ELF-1 (cell line): Measurements from ENCODE around the gene IDUA.
"Not testable (repeated sequence)": the region's sequence is repeated elsewhere in the genome, so short reads cannot be mapped to it uniquely, and the experiment has no call there.

Experiments
- DNase-seq: peaks from one replicate; pipeline ENCODE4 v3.0.0-alpha.2; 2016; ENCODE audit warnings: low read depth, low spot score

IDUA gene

DNA sequence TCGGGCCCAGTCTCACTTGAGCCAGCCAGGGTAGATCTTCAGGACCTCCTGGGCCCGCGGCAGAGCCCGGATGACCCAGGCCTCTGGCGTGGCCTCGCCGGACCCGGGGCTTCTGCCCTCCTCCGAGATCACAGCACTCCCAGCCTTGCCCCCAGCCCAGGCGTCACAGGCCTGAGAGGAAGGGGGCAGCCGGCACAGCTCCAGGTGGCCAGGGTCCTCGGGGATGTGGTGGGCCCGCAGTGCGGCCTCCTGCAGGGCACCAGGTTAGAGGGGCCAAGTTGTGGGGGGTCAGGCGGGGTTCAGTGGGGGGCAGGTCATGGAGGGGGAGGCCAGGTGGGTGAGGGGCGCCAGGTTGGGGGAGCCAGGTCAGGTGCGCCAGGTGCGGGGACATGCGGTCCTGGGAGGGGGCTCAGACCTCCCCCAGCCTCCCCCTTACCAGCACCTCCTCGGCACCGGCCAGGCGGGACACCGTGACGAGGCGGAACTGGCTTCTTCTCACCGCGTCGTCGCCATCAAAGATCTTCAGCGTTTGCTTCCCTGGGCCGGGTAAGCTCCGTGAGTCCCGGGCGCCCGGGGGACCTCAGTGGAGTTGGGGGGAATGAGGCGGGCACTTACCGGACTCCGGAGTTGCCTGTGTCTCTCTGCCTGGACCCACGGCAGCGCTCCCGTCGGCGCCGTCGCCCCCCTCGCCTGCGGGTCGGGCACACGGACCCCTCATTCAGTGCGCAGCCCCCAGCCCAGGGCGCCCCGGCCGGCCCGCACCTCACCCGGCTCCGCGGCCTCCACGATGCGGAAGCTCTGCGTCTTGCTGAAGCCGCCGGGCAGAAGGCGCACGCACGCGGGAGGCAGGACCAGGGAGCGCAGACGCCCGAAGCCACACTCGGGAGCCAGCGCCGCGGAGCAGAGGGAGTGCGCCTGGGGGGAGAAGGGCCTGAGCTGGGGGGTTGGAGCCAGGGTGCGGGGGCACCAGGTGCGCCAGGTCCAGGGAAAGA, 19.4 kb upstream of the IDUA start:
- no peak for DNase-seq

GRCh38 chr4:968221-968620, 18.6 kb upstream of the IDUA start:
- no peak for DNase-seq

- DNase-seq = no peak
Measured at GRCh38 chr4:968621-969394, 18.0 kb upstream of the IDUA start.

- DNase-seq = no peak
Measured at GRCh38 chr4:970046-970745, 16.6 kb upstream of the IDUA start.

- DNase-seq = no peak
Measured at GRCh38 chr4:970854-971520, 15.9 kb upstream of the IDUA start.

DNA sequence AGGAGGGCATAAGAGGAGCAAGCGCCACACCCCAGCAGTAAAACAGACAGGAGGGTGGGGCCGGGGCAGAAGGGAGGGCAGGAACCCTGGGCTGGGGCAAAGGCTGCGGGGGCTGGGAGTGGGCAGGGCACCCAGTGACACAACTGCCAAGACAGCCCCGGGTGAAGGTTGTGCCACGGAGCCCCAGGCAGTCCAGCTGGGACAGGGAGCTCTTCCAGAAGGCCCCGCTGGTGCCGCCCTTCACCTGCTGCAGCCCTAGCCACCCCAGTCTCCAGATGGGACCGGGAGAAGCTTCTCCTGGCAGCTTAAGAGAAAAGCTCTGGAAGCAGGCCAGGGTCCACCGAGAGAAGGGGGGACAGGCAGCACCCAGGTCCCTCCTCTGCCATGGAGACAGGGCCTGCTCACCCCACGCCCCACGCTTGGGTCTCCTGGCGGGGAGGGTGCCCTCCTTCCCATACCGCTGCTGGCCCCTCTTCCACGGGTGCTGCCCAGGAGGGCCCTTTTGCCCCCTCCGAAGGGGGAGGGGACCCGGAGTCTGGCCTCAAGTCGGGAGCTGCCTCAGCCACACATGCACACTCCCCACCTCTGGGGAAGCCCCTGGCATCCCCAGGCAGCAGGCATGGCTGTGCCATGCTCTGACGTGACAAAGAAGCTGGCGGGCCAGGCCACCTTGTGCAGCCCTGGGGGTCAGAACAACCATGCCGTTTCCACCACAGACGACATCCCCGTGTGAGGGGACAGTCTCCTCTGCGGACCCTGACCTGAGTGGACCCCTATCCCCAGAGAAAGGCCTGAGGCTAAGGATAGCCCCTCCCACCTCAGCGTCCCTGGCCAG, 15.0 kb upstream of the IDUA start:
- no peak for DNase-seq

GRCh38 chr4:972651-973424, 14.0 kb upstream of the IDUA start:
- no peak for DNase-seq

DNA sequence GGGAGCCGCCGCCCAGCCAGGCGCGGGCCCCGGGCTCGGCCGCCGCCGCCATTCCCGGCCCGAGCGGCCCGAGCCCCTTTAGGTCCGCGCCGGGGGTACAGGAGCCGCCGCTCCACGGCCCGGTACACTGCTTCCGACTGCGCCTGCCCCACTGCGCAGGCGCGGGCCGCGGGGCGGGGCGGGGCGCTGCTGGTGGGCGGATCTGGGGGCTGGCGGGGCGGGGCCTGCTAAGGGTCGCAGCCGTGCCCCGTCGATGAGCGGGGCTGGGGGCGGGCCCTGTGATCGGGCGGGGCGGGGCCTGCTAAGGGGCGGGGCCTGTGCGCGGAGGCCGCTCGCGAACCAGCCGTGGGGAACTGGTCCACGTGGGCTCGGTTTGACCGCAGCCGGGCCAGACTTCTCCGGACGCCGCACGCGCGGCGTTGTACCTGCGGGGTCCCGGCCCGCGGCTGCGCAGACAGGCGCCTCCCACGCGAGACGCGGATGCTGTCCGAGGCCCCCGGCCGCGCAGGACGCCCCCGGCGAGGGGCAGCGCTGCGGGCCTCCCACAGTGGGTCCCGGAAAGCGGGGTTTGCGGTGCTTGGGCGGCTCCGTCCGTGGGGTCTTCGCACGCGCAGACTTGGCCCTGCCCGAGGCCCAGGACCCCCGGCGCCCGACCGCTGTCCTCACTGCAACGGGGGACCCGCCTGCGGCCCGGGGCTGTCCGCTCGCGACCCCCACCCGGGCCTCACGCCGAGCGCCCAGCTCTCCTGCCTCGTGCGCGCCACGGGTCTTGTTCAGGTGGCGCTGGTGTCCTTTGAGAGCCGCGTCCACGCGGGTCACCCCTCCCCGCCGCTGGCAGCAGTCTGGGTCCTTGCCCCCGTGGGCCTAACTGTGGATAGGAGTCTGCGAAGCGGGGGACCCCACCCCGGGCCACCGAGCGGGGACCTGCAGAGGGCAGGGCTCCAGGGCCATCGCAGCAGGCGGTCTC, 13.1 kb upstream of the IDUA start, which contains the start of gene DGKQ:
Gene DGKQ (minus strand): TSS at position 139 of the 967 bp plus-strand sequence. CDS start 87 bp downstream, at position 52.
- DNase-seq = no peak

- no peak for DNase-seq
Measured at GRCh38 chr4:974668-975067, 12.2 kb upstream of the IDUA start.

DNA sequence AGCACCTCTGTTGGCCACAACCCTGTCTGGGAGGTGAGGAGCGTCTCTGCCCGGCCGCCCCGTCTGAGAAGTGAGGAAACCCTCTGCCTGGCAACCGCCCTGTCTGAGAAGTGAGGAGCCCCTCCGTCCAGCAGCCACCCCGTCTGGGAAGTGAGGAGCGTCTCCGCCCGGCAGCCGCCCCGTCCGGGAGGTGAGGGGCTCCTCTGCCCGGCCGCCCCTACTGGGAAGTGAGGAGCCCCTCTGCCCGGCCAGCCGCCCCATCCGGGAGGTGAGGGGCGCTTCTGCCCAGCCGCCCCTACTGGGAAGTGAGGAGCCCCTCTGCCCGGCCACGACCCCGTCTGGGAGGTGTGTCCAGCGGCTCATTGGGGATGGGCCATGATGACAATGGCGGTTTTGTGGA, 10.8 kb upstream of the IDUA start:
- DNase-seq = not testable (repeated sequence)

DNA sequence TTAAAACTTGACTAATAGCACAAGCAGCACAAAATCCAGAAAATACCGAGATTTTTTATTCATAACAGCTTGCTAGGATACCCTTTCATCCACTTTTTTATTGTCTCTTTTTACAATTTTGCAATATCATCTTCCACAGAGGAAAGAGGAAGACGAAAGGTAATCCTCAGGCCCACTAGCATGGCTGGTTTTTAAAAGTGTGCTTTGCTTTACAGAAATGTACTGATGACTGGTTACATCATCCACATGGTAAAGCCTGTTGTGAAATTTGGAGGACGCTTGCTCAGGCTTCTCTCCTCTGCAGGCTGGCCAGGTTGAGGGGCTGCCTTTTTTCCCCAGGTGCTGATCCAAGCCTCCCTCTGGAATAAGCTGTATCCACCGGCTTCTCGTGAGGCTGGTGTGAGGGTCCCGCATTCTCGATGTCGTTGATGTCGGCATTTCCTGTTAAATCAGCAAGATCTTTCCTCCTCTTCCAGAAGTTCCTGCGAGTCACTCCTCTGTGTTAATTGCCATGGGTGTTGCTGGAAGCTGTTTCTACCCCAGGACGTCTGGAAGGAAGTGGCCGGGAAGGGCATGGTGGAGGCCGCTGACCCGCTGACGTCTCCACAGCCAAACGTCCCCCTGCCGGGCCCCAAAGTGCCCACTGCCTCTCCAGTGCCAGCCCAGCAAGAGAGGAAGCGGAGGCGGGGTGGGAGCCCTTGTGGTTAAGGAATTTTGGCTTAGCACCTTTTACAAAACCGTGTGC, 7.7 kb upstream of the IDUA start:
- DNase-seq = no peak

- no peak for DNase-seq
Measured at GRCh38 chr4:982291-982690, 4.6 kb upstream of the IDUA start.

GRCh38 chr4:982814-983213, 4.0 kb upstream of the IDUA start:
- DNase-seq = no peak

DNA sequence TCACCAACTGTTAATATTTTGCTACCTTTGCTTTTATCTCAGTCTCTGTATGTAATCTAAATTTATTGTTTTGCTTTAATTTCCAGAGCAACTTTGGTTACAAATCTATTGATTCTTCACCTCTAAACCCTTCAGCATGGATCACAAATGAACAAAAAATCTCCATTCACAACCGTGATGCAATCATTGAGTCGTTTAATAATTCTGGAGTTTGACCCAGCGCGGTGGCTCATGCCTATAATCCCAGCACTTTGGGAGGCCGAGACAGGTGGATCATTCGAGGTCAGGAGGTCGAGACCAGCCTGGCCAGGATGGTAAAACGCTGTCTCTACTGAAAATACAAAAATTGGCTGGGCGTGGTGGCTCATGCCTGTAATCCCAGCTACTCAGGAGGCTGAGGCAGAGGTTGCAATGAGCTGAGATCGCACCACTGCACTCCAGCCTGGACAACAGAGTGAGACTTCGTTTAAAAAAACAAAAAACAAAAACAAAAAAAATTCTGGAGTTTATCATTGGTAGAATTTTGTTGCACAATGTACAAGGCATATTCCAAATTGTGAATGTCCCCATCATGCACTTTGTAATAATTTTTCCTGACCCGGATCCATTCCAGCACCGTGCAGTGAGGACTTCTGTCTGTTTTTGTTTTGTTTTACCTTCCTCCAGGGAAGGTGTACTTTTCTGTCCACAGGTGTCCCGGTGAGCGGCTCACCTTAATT, 2.3 kb upstream of the IDUA start:
- no peak for DNase-seq

- DNase-seq = peak; percentile 74
Measured at GRCh38 chr4:985123-985830, 1.6 kb upstream of the IDUA start.

DNA sequence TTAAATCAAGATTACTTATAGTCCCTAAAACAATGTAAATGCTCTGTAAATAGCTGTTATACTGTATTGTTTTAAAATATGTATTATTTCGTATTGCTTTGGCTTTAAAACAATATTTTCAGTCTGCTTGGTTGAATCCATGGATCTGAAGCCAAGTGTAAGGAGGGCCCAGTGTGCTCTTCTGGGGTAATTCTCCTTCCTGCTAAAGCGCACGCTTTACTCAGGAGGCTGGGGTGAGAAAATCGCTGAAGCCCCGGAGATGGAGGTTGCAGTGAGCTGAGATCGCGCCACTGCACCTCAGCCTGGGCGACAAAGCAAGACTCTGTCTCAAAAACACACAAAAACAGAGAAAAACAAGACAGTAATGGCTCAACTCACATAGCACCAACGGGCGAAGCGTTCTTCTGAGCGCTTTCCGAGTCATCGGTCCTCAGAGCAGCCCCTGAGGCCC, 391 bp upstream of the IDUA start:
- no peak for DNase-seq
